Fibroblast of villous mesenchyme (primary cell): ENCODE results near the gene AP5B1. TPM values are rescaled to one million over a fixed set of nuclear protein-coding genes. Genes with fewer than 3 reads are reported as not detected.

Experiments used
- DNase-seq: peaks from one replicate; pipeline ENCODE4 v3.0.0-alpha.2; 2010; ENCODE audit warnings: low read depth
- H3K4me3 ChIP-seq: 2 replicates; pipeline ENCODE4 v1.5.1; 2011; ENCODE audit warnings: low read depth, mild to moderate bottlenecking, low read length
- CTCF ChIP-seq: IDR thresholded peaks from 2 replicates; pipeline ENCODE4 v1.5.1; 2012; ENCODE audit warnings: low read depth, mild to moderate bottlenecking, low read length; ENCODE audit not compliant: insufficient read depth
- total RNA-seq: library from RNA; depleted of rRNA; stranded (reverse); fragments of >200 nt; gene quantifications from 2 replicates; pipeline ENCODE4 v1.2.3, GENCODE V29; 2012

The AP5B1 gene
- total RNA-seq, 1 donor = 13.8 TPM

DNA sequence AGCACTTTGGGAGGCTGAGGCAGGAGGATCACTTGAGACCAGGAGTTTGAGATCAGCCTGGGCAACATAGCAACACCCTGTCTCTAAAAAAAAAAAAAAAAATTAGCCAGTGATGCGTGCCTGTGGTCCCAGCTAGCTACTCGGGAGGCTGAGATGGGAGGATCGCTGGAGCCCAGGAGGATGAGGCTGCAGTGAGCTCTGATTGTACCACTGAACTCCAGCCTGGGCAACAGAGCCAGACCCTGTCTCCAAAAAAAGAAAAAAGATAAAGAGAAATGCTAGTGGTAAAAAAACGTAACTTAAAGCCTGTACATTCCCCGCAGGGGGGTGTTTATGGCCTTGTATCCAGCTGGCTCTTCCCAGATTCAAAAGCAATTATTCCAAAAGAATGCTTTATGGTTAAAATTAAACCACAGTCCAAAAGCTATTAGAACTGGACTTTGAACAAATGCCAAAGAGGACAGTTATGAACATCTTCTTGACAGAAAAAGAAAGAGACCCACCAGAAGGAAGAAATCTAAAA is 36.6 kb upstream of the AP5B1 start:
- DNase-seq = no peak
- TF ChIP-seq CTCF = no peak
- H3K4me3 ChIP-seq = peak overlapping the region; percentile 65

GRCh38 chr11:65816696-65817095 is 35.9 kb upstream of the AP5B1 start:
- no peak overlapping the region for H3K4me3 ChIP-seq
- no peak for TF ChIP-seq CTCF
- DNase-seq = no peak

DNA sequence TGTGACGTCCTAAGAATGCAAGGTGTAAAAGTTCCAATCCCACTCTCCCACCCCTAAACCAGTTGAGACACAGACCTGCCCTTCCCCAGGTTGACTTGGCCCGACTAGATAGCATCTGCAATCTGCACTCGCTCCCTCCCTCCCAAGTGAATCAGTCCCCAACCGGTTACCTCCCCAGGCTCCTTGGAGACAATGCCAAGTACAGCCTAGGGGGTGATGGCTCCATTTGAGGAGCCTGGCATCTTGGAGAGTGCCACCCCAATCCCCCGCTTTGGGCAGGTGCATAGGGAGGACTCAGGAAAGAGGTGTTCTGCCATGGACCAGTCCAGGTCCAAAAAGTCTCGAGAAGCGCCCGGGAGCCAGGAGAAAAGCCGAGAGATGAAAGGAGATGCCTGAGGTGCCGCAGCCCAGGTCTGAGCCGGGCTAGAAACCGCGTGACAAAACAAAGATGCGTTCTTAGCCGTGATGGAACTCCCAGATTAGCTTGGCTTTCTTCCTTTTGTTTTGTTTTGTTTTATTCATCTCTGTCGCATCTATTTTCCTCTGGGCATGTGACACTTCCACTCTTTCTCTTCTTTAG is 34.3 kb upstream of the AP5B1 start:
- no peak for TF ChIP-seq CTCF
- no peak overlapping the region for H3K4me3 ChIP-seq
- DNase-seq = no peak

DNA sequence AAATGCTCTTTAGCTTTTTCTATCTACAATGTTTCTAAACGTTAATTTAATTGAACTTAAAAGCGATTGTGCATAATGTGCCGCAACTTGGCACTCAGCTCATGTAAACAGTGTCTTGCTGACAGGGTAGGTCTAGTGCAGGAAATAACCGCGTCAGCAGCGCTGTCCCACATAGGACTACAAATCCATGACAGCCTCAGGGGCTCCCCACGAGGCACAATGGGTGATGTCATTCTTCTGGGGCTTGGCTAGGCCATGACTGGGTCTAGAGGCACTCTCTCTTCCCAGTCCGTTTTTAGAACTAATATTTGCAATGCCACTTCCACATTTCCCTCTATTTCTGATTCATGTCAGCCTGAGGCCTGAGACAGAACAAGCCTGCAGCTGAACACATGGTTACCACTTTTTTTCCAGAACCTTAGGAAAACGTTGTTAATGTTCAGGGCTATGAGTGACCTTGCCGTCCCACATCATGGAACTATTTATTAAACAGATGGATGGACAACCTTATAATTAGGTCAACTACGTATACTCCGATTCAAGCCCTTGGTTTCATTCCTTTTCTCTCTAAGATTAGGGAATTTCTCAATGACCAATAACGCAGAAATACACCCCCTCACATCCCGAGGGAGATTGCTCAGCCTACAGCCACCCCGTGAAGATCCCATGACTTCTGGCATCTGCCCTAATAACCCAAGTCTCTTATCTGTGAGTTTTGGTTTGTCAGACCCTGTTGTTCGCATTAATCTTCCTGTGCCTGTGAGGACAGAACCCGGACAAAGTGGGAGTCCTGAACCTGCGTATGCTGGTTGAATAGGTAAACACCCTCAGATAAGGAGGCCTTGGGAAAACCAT is 33.6 kb upstream of the AP5B1 start:
- DNase-seq = peak; percentile 17
- H3K4me3 ChIP-seq = no peak overlapping the region
- TF ChIP-seq CTCF = no peak

DNA sequence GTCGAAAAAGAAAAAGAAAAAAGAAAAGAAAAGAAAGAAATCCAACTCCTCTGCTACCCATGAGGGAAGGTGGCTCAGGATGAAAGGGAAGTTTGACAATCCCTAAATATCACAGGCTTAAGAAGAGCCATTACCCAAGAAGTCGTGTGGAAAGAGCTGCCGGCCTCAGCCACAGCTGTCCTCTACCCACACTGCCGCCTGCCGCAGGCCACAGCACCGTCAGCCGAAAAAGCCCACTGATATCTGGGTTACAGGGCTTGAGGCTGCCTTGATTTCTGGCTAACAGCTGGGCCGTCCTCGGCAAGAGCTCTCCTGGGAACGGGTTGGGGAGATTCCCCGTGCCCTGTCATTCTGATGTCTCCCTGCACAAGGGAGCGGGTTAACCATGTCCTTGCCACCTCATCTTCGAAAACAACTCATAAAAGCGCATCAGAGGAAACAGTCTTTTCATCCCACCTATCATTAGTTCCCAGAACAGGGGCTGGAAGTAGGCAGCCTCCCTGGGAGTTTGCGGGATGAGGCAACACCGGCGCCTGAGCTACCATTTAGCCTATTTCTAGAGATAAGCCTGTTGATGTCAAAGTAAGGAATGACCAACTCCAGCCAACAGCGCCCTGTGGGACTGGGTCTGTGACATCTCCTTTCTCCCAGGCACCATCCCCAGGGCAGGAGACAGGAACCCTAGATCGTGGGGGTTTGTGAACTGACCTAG is 31.1 kb upstream of the AP5B1 start:
- TF ChIP-seq CTCF = no peak
- H3K4me3 ChIP-seq = no peak overlapping the region
- peak; percentile 27 for DNase-seq

GRCh38 chr11:65810046-65810868 is 29.5 kb upstream of the AP5B1 start:
- no peak for TF ChIP-seq CTCF
- DNase-seq = no peak
- H3K4me3 ChIP-seq = no peak overlapping the region
